Midbrain (tissue), 1 donor: Measurements from ENCODE around the gene NR6A1.

Source experiments
- DNase-seq: peaks from one replicate; lab custom pipeline; 2025; lab: John Stamatoyannopoulos, UW

The NR6A1 gene

DNA sequence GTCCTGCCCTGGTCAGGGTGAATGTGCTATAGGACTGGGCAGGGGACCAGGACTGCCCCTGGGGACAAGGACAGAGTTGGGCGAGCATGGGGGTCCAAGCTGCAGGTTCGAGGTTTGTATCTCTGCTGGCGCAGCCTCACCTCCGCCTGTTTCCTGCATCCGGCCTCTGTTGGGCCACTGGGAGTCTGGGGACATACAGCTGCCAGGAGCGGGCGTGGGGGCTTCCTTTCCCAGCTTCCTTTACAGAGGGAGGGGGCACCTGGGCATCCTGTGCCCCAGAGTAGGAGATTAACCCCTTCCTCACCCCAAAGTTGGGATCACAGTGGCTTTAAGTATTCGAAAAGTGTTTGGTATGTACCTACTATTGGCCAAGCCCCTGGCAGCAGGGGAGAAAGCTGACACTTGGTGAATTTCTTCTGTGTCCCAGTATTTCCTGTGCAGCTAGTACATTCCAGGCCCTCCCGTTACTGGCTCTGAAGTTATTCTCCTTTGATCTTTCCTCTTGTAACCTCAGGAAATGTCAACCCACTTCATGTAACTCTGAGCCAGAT, 24.8 kb upstream of the NR6A1 start:
- DNase-seq, result no peak

GRCh38 chr9:124794902-124795491, 23.9 kb upstream of the NR6A1 start:
- no peak for DNase-seq

- DNase-seq, result no peak
Measured at GRCh38 chr9:124793015-124793541, 22.0 kb upstream of the NR6A1 start.

DNA sequence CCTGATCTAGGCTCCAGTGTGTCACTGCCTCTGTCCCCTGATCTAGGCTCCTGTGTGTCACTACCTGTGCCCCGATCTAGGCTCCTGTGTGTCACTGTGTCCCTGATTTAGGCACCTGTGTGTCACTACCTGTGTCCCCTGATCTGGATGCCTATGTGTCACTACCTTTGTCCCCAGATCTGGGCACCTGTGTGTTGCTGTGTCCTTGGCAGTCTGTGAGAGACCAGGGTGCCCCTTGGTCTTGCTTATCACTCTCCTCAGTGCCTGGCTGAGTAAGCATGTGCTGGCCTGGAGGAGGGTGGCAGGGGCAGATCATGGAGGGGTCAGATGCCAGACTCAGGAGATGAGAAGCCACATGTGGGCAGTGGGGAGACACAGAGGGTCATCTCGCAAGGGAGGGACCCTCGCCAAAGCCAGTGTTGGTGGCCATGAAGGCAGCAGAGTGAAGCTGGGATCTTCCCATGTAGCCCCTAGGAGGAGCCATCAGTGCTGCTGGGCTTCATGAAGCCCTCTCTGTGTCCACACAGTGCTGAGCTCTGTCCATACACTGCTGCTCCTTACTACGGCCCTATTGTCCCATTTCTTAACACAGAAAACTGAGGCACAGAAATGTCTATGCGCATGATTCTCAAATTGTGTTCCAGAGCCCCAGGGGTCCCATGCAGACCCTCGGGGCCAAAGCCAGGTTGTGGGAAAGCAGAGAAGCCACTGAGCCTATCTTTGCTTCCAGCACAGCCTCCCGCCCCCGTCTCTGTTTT, 21.3 kb upstream of the NR6A1 start:
- DNase-seq, result no peak

DNA sequence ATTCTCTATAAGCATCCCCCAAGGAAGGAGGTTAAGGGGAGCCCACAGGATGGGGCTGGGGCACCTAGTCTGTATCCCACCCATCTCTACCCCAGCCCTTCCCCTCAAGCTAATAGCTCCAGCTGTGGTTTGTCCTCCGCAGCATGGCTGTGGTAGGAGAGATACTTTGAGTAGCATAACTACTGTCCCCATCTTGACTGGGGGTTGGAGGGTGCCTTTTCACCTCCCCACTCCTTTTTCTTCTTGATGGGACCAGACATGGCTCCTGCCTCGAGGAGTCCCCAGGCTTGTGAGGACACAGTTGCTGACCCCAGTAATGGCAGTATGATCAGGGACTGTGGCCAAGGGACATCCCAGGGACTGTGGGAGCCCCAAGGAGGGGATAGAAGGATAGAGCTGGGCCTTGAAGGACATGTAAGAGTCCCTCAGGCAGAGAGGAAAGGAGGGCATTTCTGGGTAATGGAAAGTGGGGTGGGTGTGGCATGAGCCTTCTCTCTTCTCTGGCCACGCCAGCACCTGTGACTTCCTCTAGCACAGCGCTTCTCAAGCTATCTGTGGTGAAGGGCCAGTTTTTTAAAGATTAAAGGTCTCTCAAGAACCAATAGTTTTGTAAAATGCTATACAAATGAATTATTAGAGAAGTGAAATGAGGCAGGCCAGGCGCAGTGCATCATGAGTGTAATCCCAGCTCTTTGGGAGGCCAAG, 19.8 kb upstream of the NR6A1 start:
- no peak for DNase-seq

DNA sequence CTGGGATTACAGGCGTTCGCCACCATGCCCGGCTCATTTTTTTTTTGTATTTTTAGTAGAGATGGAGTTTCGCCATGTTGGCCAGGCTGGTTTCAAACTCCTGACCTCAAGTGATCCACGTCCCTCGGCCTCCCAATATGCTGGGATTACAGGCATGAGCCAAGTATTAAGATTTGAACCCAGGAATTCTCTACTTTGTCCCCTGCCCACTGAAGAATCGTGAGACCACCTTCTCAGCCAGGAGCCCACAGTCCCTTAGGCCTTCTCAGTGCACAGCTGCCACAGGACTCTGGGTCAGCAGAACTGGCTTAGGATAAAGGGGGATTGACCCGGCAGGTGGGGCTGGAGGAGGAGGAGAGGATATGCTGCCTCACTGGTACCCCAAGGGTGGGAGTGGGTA, 19.2 kb upstream of the NR6A1 start:
- no peak for DNase-seq

DNA sequence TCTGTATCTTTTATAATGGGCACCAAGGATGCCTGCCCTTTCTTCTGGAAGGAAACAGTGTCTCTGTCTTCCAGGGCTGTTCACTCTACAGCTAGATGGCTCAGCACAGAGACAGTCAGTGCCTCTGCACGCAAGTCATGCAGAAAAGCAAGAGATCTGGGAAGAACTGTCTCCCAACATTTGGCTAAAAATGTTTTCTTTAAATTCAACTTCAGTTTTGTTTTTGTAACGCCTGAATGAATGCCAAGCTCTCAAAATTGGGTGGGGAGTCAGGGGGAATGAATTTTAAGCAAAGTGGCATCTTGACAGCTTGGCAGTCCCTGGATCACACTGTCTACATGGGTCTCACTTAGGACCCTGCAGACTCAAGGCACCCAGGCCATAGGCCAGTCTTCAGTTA, 18.4 kb upstream of the NR6A1 start:
- DNase-seq, result no peak

- DNase-seq, result no peak
Measured at GRCh38 chr9:124788542-124789217, 17.6 kb upstream of the NR6A1 start.

- no peak for DNase-seq
Measured at GRCh38 chr9:124786881-124787573, 15.9 kb upstream of the NR6A1 start.

- DNase-seq, result no peak
Measured at GRCh38 chr9:124784509-124784908, 13.4 kb upstream of the NR6A1 start.

DNA sequence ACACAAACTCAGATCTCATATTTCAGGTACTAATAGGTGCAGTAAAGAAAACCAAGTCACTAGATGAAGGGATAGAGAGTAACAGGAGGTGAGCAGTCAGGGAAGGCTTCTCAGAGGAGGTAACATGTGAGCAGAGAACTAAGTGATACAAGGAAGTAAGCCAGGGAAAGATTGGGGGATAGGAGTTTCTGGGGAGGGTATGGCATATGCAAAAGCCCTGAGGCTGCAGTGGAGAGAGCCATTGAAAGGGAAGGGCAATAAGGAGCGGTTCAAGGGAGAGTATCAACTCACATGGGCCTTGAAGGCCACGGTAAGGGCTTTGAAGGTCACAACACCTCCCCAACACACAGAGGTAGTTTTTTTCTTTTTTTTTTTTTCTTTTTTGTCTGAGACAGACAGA, 12.7 kb upstream of the NR6A1 start:
- DNase-seq, result no peak

DNA sequence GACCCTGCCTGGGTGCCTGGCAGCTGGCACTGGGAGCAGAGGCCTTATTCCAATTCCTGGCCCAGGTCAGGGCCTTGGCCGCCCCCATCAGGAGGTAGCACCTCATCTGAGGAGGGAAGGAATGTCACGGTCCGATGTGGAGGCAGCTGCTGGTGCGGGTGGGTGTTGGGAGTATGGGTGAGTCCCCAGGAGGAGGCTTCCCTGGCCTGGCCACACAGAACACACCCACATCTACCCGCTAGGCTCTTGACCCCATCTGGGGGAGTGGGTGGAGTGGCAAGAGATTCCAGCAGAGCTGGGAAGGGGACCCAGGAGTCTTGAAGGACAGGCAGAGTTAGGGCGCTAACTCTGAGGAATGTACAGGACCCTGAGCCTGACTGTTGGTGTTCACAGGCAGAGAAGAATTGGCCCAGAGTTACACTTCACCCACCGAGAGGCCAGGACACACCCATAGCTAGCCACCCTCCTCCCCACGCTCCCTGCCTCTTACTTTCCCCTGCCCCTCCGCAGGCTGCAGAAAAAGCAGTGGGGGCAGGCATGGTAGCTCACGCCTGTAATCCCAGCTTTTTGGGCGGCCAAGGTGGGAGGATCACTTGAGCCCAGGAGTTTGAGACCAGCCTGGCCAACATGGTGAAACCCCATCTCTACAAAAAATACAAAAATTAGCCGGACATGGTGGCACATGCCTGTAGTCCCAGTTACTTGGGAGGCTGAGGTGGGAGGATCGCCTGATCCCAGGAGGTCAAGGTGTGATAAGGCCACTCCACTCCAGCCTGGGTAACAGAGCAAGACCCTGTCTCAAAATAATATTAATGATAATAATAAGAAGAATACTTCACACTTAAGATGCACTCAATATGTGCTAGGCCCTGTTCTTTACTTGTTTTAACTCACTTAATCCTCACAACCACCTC, 11.8 kb upstream of the NR6A1 start:
- DNase-seq, result no peak

DNA sequence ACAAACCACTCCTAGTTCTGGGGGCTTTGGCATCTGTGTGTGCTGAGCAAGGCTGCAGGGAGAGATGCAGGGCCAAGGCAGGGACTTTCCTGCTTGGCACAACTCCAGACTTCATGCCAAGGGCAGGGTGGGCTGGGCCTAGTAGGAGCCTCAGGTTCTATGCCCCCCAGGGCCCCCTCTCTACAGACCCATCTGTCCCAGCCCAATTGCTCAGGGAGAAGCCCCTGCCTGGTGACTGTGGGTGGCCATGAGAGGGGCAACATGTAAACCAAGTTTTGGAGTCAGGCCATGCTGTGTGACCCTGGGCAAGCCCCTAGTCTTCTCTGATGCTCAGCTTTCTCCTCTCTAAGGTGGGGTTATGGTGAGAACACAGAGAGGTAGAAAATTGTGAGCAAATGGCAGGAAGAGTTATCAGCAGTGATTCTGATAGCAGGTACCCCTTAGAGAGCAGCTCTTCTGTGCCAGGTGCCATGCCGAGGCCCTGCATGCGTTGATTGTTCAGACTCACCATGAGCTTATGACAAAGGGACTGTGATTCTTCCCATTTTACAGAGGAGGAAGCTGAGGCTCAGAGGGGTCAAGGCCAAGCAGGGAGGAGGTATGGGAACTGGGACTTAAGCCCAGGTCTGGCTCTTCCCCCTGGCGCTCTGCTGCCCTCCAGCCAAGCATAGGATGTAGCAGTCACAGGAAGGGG, 11.0 kb upstream of the NR6A1 start:
- no peak for DNase-seq

- DNase-seq, result no peak
Measured at GRCh38 chr9:124780757-124781151, 9.6 kb upstream of the NR6A1 start.

DNA sequence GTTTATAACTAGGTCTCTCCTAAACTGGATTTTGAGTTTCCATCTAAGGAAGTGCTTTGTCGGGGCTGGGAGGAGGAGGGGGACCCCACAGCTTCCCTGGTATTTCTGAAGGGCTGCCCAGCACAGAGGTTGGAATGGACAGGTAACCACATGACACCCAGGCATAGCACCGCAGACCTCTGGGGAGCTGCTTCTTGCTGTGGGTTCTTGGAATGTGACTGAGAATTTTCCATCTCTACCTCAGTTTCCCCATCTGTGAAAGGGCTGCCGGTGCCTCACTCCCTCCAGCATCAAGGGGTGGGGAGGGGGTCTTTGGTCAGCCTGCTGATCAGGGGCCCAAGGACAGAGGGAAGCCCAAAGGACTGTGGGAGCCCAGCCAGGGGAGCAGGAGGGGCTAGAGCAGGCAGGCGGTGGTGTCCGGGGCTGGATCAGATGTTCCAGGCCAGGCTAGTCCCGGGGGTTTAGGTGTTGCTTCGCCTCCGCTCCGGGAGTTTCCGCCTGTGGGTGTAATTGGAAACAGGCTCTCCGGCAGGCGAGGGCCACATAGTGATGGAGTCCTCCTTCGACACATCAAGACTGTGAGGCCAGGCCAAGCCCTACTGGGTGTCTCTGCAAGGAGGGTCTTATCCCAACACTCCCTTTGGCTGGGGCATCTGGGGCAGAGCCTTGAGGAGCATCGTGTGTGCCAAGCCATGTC, 9.1 kb upstream of the NR6A1 start:
- no peak for DNase-seq

DNA sequence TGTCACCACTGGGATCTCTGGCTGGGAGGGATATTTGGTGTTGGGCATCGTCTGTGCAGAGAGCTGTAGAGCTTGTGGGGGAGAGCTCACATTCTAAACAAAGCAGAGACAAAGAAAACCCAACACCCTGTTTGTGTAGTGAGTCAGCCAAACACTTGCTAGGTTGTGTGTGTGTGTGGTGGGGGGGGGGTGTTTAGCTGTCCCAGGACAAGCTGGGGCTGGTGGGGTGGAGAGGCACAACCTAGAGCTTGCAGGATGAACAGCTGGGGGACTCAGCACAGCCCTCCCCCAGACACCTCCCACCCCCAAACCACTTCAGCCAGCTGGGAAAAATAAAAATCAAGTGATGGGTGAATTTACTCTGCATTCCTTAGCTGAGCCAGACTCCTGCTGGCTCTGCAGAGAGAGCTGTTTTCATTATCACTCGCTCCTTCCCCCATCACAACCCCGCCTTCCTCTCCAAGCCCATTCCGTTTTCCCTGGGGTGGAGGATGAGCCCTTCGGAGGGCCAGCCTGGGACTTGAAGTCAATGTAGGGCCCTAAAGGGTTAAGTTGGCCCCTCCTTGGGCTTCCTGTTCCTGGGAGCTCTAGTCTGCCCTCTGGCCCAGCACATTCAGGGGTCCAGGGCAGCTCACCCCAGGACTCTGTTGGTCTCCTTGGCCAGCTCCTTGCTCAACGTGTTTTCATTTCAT, 8.4 kb upstream of the NR6A1 start:
- DNase-seq, result no peak

DNA sequence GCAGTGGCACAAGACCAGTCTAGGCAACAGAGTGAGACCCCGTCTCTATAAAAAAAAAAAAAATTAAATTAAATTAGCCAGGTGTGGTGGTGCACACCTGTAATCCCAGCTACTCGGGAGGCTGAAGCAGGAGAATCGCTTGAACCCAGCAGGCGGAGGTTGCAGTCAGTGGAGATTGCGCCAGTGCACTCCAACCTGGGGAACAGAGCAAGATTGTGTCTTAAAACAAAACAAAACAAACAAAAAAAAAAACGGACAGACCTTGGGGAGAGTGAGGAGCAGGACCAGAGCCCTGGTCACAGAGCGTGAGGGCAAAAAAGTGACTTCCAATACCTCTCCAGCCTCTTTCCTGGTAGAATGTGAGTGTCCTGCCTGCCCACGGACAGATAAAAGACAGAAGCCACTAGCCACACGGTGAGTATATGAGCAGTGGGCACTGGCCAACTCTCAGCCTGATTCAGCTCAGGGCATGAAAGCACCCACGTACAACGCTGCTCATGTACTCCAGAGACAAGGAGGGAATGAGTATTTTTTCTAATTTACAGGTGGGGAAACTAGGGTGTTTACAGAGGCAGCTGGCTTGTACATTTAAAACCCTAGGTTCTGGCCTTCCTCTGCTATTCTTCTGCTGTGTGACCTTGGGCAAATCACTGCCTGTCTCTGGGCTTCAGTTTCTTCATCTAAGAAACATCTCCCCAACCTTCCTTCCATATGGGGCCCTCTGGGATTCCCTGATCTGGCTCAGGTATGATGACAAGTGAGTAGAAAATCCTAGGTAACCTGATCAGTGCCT, 7.7 kb upstream of the NR6A1 start:
- DNase-seq, result no peak
